Thyroid gland (tissue), 4 donors: ENCODE results near the gene LTB4R.

Experiments
- CTCF ChIP-seq, 6 experiments: fragments of 200-600 bp in 3 of 6; fragments of 450-650 bp in 3 of 6; sonication (generic) in 3 of 6; IDR thresholded peaks; one replicate each; pipeline ENCODE4 v1.5.1; 2016 to 2019; ENCODE audit warnings: antibody characterized with exemption in 6 of 6, mild to moderate bottlenecking in 2 of 6, inconsistent platforms in 1 of 6, moderate library complexity in 1 of 6
- POLR2A ChIP-seq, 2 donors: fragments of 450-650 bp; IDR thresholded peaks; one replicate each; pipeline ENCODE4 v1.6.1; 2017; ENCODE audit warnings: antibody characterized with exemption in 2 of 2, mild to moderate bottlenecking in 2 of 2, moderate library complexity in 1 of 2

- TF ChIP-seq CTCF (IDR thresholded peaks at IDR 0.05), result no peak
- no peak for TF ChIP-seq POLR2A (IDR thresholded peaks at IDR 0.05)
Observed at GRCh38 chr14:24343795-24344660, 32.7 kb downstream of the LTB4R start.
